Fibroblast of villous mesenchyme (primary cell): Measurements from ENCODE around the gene GRIK3. TPM values are rescaled to one million over a fixed set of nuclear protein-coding genes. Genes with fewer than 3 reads are reported as not detected.

Experiments used
- DNase-seq: peaks from one replicate; pipeline ENCODE4 v3.0.0-alpha.2; 2010; ENCODE audit warnings: low read depth
- H3K4me3 ChIP-seq: 2 replicates; pipeline ENCODE4 v1.5.1; 2011; ENCODE audit warnings: low read depth, mild to moderate bottlenecking, low read length
- CTCF ChIP-seq: IDR thresholded peaks from 2 replicates; pipeline ENCODE4 v1.5.1; 2012; ENCODE audit warnings: low read depth, mild to moderate bottlenecking, low read length; ENCODE audit not compliant: insufficient read depth
- total RNA-seq: library from RNA; depleted of rRNA; stranded (reverse); fragments of >200 nt; gene quantifications from 2 replicates; pipeline ENCODE4 v1.2.3, GENCODE V29; 2012

Gene GRIK3
- total RNA-seq, 1 donor = not detected

DNA sequence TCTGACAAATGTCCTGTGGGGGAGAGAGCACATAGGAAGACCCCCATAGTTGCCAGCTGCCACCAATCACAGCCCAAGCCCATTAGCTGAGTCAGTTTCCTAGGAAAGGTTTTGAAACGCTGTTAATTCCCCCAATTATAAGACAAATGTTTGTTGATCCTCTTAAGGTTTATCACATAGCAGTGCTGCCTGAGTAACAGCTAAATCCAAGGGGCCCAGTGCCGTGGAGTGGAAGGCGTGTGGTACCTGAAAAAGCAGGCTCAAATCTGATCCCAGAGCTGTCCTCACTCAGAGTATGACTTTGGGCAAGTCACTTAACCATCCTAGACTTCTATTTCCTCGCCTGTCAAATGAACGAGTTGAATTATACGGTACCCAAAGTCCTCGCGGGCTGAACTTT, 69.5 kb downstream of the GRIK3 start:
- DNase-seq = no peak
- no peak for TF ChIP-seq CTCF
- H3K4me3 ChIP-seq = no peak overlapping the region

DNA sequence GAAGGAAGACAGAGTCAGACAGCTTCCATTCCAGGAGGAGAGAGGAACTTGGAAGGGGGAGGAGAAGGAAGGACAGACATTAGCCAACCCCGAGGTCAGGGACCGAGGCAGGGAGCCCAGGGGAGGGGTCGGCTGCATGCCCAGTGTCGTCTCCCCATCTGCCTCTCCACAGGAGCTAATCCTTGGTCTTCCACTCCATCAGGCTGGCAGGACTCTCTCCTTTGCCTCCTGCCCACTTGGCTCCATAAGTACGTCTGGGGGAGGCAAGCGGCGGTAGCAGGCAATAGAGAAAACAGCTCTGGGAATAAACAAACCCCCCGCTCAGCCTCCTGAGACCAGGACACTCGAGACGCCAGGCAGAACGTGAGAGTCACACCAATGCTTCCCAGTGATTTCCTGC, 71.3 kb downstream of the GRIK3 start:
- no peak for TF ChIP-seq CTCF
- no peak overlapping the region for H3K4me3 ChIP-seq
- DNase-seq = no peak

DNA sequence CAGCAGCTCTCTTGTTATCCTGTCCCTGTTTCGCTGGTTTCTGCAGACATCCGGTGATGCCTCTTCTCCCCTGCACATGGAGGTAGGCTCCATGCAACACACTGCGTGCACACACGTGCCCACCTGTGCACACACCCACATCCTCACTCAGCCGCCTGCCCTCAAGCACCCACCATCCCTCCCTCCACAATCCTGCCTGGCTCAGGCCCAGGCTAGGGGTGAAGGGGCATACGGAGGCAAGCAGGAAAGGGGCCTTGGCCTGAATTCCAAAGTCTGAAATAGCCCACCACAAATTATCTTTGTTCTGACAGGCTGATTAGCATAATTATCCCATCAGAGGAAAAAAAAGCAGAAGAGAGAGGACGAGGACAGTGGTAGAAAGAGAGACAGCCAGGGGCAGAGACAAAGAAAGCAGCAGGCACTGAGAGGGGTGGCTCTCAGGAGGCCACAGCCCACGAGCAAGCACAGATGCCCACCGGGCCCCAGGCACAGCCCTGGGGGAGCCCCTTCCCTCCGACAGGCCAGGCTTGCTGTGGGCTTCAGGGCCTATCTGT, 73.2 kb downstream of the GRIK3 start:
- H3K4me3 ChIP-seq = no peak overlapping the region
- DNase-seq = no peak
- TF ChIP-seq CTCF = no peak

DNA sequence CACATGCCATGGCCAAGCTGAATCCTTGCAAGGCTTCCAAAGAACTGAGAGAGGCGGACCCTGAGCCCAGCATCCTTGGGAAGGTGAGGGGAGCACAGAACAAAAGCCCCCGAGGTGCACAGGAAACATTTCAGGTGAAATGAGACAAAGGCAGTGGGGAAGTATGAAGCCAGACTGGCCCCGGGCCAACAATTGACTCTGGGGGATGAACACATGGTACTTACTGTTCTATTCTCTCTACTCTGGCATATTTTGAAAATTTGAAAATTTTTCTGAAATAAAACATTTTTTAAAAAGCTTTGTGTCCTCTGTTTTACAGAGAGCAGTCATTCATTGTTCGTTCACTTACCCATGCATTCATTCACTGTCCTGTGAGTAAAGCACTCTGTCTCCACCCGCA, 77.7 kb downstream of the GRIK3 start:
- no peak overlapping the region for H3K4me3 ChIP-seq
- no peak for DNase-seq
- no peak for TF ChIP-seq CTCF

DNA sequence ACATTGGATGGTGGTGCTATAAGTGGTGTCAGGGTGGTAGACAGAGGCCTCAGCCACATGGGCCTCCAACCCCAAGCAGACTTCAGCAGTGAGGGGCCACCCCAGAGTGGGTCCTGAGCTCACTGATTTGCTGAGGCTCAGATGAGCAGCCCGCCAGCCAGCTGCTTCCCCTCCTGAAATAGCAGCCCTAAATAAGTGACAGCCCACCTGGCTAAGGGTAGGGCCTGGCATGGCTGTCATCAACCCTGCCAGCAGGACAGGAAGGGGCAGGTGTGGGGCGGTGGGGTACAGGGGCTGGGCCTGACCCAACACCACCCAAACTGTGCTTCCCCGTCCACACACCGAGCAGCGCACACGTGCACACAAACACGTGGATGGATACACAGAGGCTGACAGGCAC, 79.3 kb downstream of the GRIK3 start:
- no peak overlapping the region for H3K4me3 ChIP-seq
- TF ChIP-seq CTCF = no peak
- no peak for DNase-seq

GRCh38 chr1:36953061-36953460, 81.3 kb downstream of the GRIK3 start:
- H3K4me3 ChIP-seq = no peak overlapping the region
- no peak for DNase-seq
- TF ChIP-seq CTCF = no peak

DNA sequence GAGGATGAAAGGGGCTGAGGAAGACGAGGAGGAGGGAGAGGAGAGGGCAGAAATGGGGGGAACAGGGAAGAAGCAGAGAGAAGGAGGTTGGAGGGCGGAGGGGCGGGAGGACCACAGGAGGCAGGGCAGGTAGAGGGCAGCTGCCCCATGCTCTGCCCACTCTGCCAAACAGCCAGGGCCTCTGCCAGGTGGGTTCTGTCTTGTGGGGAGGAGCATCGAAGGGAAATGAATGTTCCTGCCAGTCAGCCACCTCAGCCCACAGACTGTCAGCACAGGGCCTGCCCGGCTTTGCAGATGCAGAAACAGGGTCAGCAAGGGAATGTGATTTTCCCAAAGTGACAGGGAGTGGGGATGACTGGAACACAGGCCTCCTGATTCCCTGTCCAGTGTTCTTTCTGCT, 82.6 kb downstream of the GRIK3 start:
- no peak overlapping the region for H3K4me3 ChIP-seq
- no peak for TF ChIP-seq CTCF
- DNase-seq = no peak
